GM18520 (cell line): ENCODE results near the gene C12orf43.

Experiments used
- ATAC-seq: cut with Tn5 transposase; IDR thresholded peaks from one replicate; pipeline ENCODE4 v1.9.1; 2021; ENCODE audit not compliant: unreplicated experiment

C12orf43 gene

DNA sequence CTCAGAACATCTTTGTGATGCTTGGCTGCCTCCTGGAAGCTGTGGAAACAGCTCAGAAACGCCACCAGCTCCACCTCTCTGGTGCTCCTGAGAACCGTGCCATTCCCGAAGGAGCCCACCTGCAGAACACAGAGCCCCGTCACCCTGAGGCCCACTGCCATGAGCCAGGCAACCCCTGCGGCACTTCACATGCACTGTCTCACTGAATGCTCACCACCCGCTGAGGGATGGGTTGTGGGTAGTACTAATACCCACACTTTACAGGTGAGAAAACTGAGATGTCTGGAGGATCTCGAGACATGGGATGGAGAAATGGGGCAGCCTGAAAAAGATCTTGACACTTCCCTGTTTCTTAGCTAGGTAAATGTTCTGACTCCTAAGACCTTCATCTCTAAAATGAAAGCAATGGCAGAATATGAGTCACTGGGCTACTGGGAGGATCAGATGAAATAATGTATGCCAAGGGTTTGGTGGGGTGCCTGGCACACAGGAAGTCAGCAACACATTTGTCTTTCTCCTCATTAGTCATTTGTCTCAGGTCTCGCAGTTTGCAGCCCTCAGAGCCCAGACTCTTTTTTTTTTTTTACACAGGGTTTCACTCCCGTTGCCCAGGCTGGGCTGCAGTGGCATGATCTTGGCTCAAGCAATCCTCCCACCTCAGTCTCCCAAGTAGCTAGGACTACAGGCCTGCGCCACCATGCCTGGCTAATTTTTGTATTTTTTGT is 17.5 kb upstream of the C12orf43 start:
- ATAC-seq, result peak; percentile 54

DNA sequence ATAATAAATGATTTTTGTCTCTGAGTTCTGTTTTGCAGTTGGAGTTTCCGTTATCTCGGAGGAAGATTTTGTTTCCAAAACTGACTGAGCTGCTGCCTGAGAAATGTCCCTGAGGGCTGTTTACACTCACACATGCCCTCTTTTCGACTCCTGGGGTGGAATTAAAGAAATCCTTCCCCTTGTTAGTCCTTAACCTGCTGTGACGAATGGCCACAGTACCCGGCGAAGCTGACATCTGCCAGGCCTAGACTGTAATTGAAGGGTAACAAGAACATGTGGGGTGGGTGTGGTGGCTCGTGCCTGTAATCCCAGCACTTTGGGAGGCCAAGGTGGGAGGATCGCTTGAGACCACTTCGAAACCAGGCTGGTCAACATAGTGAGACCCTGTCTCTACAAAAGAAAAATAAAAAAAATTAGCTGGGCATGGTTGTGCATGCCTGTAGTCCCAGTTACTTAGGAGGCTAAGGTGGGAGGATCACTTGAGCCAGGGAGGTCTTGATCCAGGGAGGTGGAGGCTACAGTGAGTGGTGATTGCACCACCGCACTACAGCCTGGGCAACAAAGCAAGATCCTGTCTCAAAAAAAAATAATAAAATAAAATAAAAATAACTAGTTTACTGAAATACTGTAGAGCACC is 14.4 kb upstream of the C12orf43 start:
- ATAC-seq, result no peak

DNA sequence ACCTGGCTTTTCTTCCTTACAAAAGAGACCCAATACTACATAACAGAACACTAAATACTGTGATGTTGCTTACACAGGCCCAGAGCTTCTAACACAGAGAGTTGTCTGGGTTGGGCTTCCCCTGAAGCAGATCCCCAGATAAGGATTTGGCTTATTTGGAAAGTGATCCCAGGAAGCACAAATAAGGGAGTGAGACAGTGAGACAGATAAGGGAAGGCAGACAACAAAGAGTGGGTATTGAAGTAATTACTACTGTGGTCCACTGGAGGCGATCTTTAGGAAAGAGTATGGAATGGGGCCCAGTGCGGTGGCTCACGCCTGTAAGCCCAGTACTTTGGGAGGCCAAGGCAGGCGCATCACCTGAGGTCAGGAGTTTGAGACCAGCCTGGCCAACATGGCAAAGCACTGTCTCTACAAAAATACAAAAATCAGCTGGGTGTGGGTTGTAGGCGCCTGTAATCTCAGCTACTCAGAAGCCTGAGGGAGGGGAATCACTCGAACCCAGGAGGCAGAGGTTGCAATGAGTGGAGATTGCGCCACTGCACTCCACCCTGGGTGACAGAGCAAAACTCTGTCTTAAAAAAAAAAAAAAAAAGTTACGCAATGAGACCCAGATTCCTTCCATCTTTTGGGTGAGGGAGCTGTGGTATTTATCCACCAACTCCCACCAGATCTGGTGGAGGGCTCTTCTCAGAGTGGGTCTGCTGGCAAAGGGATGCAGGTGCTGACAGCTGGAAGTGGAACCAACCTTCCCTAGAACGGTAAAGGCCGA is 10.2 kb upstream of the C12orf43 start:
- no peak for ATAC-seq

DNA sequence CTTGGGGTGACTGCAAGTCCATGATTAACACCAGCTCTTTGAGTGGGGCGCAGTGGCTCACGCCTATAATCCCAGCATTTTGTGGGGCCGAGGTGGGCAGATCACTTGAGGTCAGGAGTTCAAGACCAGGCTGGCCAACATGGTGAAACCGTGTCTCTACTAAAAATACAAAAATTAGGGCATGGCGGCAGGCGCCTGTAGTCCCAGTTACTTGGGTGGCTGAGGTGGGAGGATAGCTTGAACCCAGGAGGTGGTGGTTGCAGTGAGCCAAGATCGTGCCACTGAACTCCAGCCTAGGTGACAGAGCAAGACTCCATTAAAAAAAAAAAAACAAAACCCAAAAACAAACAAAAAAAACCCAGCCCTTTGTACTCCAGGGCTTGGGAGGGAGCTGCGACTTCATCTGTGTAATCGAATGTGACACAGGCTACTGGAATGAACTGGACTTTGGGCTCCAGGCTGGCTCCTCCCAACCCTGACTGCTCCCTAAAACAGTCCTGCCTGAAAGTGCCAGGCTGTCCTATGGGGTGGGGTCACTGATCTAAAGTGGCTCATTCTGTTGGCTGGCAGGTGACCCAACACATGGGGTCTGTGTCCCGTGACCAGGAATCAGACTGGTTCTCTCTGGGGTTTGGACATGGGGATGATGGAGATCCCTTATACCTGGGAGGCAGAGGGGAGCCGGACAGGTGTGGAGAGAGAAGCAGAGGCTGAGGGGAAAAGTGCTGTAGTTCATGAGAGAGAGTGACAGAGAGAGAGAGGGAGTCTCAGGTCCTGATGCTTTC is 9.3 kb upstream of the C12orf43 start:
- ATAC-seq, result no peak

DNA sequence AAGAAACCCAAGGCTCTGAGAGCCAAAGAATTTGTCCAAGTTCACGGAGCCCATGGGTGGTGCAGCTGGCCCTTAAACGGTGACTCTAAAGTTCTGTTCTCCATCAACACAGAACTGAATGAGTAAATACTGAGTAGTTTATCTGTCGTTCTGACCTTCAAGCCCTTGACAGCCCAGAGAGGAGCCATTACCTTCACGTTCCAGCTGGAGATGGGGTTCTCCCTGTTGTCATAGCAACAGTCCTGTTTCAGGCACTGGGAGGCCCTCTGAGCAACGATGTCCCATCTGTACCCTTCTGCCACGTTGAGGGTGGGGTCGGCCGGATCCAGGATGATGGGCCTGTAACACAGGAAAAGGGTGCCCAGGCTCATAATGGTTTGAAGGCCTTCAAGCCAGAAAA is 7.5 kb upstream of the C12orf43 start:
- no peak for ATAC-seq

DNA sequence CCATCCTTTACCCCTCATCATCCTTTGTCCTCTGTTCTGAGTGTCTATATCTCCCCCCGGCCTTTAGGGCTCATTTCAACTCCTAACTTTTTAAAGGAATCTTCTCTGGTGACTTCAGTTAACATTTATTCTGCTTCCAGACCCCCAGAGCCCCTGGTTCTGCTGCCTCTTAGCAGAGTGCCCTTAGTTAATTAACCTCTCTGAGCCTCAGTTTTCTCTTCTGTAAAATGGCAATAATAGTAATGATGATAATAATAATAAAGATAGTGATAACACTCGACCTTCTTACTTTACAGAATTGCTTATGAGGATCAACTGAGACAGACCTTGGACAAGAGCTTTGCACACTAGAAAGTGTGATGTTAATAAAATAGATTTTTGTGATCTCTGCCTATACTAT is 6.4 kb upstream of the C12orf43 start:
- ATAC-seq, result no peak

DNA sequence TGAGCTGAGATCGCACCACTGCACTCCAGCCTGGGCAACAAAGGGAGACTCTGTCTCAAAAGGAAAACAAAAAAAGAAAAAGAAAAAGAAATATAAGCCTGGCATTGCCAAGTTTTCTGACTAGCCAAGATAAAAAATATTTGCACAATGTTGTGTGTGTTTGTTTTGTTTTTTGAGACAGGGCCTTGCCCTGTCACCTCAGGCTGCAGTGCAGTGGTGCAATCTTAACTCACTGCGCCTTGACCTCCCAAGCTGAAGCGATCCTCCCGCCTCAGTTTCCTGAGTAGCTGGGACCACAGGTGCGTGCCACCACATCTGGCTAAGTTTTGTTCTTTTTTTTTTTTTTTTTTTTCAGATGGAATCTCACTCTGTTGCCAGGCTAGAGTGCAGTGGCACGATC is 5.5 kb upstream of the C12orf43 start:
- ATAC-seq, result no peak

DNA sequence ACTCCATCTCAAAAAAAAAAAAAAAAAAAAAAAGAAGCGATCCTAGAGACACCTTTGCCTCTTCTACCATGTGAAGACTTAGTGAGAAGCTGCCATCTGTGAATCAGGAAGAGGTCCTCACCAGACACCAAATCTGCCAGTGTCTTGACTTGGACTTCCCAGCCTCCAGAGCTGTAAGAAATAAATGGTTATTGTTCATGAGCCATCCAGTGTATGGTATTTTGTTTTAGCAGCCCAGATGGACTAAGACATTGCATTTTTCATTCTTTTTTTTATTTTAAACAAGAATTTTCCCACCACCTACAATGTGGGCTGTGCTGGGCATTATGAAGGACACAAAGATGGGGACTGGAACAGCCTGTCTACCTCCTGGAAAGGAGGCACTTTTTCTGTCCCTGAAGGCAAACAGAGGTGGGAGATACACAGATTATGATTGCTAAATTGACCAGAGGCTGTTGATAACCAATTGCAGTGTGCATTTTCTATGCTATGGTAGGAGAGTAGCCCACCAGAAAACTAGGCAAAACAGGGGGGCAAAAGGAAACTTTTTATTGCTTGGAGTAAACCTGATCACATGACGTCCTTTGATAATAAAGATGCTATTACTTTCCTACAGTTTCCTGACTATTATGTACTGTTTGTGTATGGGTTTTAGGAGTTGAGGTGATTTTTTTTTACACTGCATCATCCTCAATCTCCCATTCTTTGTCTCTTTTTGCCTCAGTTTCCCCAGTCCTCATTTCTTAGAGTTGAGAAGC is 2.8 kb upstream of the C12orf43 start:
- no peak for ATAC-seq

DNA sequence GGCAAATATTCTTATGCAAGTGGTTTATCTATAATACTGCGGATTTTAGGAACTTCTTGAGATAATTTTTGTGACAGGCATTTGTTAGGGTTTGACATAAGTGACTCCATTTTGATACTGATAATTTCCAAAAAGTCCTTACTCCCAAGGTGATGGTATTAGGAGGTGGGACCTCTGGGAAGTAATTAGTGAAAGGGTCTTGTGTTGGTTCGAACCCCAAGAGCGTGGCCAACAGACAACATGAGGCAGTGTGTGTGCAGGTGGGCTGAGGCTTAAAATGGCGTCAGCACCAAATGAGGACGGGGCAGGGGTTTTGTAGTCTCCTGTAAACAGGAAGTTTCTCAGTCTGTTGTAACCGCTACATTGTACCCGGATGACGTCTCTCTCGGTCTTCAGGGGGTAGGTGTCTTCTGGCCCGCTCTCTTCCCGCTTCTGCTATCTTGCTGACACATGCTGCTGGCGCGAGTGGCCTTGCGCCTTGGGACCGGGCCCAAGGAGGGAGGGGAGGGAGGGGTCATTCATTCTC is 1.7 kb upstream of the C12orf43 start:
- no peak for ATAC-seq

DNA sequence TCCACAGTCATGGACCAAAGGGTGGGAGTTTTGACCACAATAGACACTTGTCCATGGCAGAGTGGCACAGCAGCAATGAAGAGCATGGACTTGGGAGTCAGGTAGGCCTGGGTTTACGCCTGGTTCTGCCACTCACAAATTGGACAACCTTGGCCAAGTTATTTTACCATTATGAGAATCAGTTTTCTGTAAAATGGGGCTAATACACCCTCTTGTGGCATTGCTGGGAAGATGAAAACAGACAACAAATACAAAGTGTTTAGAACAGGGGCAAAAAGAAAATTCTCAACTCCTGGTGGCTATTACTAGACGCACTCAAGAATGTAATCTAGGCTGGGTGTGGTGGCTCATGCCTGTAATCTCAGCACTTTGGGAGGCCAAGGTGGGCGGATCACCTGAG is 2.6 kb downstream of the C12orf43 start:
- no peak for ATAC-seq

DNA sequence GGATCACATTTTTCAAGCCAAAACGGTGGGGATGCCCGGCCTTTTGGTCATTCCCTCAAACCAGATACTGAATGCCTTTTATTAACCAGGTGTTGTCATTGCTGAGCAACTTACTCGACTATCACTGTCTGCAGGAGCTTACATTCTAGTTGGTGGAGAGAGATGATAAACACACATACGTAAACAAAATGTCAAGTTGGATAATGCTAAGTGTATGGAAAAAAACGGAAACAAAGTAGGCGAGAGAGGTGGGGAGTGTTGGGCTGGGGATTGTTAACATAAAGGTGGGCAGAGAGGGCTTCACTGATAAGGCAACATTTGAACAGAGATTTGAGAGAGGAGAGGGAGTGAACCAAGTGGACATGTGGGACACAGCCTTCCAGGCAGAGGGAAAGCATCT is 4.5 kb downstream of the C12orf43 start:
- ATAC-seq, result no peak

DNA sequence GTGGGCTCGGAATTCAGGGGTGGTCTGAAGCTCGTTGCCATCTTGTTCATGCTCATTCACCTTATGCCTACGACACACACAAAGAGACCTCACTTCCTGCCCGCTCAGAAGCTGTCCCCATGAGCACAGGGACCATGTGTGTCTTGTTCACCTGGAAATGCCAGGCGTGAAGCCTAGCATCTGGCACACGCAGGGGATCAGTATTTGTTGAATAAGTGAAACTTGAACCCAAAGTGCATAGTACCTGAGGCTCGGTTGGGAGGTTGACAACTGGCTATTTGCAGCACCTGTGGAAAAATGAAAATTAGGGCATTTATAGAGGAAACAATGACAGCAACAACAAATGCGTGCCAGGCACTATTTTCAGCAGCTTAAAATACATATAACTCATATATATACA is 5.4 kb downstream of the C12orf43 start:
- ATAC-seq, result no peak

DNA sequence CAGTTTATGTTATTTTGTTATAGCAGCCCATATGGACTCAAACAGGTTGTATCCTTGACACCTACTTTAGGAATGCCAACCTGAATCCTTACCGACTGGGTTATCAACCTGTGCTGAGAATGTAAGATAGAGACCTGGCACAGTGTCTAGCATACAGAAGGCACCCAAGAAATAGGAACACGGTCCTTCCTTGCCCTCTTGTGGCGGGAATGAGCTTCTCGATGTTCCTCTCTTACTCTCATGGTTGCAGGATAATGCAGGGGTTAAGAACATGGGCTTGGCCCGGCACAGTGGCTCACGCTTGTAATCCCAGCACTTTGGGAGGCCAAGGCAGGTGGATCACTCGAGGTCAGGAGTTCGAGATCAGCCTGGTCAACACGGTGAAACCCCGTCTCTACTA is 6.5 kb downstream of the C12orf43 start:
- ATAC-seq, result no peak

DNA sequence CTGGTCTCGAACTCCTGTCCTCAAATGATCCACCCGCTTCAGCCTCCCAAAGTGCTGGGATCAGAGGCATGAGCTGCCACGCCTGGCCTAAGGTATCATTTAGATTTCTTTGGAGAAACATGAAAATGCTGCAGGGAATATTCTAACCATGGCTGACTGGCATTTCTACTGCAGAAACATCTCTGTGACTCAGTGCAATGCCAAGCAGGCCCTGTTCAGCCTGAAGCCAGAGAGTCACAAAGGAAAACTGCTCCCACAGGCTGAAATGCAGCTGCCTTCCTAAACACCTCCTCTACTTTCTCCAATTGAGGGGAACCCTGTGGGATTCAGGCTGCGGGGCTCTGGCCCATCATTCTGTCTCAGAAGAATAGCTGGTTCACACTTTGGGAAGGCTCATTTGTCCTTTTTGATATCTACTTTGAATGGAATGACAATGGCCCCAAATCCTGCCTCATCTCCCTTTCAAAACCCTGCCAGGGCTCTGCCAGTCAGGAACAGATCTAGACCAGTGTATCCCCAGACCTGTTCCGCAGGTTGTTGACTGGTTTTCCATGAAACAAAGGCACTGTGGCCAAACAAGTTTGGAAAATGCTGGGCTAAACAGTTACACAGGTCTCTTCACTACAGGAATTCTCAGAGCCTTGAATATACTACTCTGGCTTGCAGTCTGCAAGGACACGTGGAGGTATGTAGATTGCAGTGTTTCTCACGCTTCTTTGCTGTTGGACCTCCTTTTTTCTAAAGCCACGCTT is 7.8 kb downstream of the C12orf43 start:
- no peak for ATAC-seq

DNA sequence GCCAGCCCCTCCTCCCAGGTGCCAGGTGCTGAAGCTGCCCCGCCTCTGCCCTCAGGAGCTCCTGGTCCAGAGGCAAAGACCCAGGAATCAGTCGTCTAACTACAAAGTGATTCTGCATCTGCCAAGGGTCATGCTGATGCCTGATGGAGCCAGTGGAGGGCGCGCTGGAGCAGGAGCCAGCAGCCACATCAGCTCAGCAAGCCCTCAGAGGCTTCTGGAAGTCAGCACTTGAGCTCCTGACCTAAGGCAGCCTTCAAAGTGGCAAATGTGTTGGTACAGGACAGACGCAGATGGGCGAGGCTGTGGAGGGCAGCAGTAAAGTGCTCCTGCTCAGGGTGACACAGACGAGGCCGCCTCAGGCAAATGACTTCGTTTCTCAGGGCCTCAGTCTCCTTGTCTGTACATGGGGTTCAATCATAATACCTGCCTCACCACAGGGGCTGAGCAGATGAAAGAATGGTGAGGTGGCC is 10.9 kb downstream of the C12orf43 start:
- ATAC-seq, result no peak

DNA sequence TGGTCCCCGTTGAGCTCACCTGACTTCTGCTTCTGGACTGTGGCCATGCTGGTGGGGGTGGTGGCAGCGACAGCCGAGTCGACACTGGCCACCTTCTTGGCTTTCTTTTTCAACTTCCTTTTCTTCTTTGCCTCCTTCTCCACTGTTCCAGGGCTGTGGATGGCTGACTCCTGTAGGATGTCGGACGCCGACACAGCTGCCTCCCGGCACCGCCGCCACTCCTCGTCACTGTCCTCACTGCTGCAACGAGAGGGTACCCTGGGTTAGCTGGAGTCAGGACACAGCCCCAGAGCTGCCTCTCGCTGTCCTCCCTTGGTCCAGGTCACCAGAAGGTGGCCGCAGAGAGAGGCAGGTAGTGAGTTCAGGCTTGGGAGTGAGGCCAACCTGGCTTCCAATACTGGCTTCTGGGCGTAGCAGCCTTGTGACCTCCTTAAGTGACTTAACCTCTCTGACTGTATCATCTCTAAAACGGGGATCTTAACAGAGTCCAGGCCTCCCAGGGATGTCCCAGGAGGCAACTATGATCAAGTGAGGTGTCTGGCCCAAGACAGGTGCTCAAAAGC is 12.0 kb downstream of the C12orf43 start:
- ATAC-seq, result no peak

DNA sequence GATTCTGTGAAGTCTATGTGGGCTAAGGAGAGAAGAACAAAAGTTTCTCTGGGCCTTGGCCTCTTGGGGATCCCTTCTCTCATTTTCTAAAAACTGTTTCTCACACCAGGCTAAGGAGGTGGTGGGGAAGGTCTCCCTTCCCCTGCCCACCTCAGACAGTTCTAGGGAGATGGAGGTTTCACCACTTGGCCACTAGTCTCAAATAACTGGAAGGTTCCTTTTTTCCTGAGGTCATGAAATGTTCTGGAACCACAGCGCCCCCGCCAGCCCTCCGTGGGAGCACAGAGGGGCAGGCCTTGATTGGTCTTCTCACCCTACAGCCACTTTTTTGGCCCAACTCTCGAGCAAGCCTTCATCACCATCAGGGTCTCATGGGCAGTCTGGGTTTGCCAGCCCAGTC is 12.6 kb downstream of the C12orf43 start:
- no peak for ATAC-seq

DNA sequence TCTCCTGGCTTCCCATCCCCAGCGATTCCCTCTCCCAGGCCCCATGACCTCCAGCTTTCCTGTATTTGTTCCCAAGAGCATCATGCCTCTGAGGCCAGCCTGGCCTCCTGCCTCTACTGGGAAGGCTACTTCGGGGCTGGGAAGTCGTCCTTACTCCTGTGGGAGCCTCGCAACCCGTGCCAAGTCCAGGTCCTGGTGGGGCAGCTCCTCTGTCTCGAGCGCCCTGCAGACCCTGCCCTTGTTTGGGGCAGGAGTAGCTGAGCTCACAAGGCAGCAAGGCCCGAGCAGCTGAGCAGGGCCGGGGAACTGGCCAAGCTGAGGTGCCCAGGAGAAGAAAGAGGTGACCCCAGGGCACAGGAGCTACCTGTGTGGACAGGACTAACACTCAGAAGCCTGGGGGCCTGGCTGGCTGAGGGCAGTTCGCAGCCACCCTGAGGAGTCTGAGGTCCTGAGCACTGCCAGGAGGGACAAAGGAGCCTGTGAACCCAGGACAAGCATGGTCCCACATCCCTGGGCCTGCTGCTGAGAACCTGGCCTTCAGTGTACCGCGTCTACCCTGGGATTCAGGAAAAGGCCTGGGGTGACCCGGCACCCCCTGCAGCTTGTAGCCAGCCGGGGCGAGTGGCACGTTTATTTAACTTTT is 14.3 kb downstream of the C12orf43 start:
- ATAC-seq, result no peak

DNA sequence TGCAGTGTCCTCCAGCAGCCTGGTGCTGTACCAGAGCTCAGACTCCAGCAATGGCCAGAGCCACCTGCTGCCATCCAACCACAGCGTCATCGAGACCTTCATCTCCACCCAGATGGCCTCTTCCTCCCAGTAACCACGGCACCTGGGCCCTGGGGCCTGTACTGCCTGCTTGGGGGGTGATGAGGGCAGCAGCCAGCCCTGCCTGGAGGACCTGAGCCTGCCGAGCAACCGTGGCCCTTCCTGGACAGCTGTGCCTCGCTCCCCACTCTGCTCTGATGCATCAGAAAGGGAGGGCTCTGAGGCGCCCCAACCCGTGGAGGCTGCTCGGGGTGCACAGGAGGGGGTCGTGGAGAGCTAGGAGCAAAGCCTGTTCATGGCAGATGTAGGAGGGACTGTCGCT is 15.2 kb downstream of the C12orf43 start:
- ATAC-seq, result no peak
